ENCODE data around the gene PRKAG3. TPM values are rescaled to one million over a fixed set of nuclear protein-coding genes. Genes with fewer than 3 reads are reported as not detected.

The PRKAG3 gene
- total RNA-seq (not detected in 2 replicates), polyA plus RNA-seq (not detected in 2 replicates), polyA minus RNA-seq (not detected in 2 replicates)
- 0.63 TPM for total RNA-seq (2013)

DNA sequence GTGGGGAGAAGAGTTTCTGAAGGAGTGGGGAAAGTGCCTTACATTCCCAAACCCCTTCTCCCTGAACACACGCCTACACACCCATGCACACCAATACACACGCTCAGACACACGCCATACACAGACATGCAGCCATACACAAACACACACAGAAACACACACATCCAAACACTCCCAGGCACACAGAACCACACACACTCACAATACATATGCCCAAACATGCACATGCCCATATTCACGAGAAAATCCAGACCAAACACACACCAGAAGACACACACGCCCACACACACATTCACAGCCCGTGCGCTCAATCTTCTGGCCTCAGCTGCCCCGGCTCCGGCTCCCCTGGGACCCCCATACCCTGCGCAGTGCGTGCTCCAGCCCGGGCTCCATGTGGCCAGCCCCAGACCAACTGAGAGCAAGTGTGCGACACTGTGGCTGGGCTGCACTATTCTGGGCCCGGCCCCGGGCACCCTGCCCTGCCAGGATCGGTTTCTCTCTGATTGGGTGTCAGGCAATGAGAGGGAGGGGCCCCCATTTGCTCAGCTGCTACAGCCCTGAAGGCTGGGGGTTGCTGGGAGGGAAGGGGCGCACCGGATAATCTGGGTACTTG lies at the start of gene PRKAG3:
Gene PRKAG3 (minus strand): TSS at position 426 of the 613 bp plus-strand sequence.
- H4K20me1 ChIP-seq (ENCODE audit: control insufficient read depth, insufficient read depth, low read length, poor library complexity, severe bottlenecking): no peaks in the 10 kb centered on the region
- no peak within 1 kb of the TSS for H3K27ac Mint-ChIP-seq
- no peaks in the 10 kb centered on the region for H3K9me3 Mint-ChIP-seq (ENCODE audit: insufficient read depth)
- H3K4me3 Mint-ChIP-seq: no peak within 1 kb of the TSS
- CTCF ChIA-PET: no interaction called here
- TF ChIP-seq EZH2 (IDR thresholded peaks at IDR 0.05; ENCODE audit: borderline replicate concordance, insufficient read depth, low read depth, low read length, poor library complexity, severe bottlenecking): no peak
- TF ChIP-seq, protein P1, sequence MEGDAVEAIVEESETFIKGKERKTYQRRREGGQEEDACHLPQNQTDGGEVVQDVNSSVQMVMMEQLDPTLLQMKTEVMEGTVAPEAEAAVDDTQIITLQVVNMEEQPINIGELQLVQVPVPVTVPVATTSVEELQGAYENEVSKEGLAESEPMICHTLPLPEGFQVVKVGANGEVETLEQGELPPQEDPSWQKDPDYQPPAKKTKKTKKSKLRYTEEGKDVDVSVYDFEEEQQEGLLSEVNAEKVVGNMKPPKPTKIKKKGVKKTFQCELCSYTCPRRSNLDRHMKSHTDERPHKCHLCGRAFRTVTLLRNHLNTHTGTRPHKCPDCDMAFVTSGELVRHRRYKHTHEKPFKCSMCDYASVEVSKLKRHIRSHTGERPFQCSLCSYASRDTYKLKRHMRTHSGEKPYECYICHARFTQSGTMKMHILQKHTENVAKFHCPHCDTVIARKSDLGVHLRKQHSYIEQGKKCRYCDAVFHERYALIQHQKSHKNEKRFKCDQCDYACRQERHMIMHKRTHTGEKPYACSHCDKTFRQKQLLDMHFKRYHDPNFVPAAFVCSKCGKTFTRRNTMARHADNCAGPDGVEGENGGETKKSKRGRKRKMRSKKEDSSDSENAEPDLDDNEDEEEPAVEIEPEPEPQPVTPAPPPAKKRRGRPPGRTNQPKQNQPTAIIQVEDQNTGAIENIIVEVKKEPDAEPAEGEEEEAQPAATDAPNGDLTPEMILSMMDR (IDR thresholded peaks at IDR 0.05): no peak
- intact Hi-C loops (cut with micrococcal nuclease): no loop called here
- POLR2A ChIA-PET: no interaction called here
- no peak within 1 kb of the TSS for H3K4me2 ChIP-seq (replicated peaks; ENCODE audit: low read depth, low read length, poor library complexity, severe bottlenecking)
- no peak within 1 kb of the TSS for H2AFZ ChIP-seq (ENCODE audit: insufficient read depth, low read depth, low read length, poor library complexity, severe bottlenecking)
- H3K79me2 ChIP-seq (ENCODE audit: control insufficient read depth, insufficient read depth, low read length): no peaks in the 10 kb centered on the region
- H3K4me1 Mint-ChIP-seq: no peaks in the 10 kb centered on the region
- H3K9ac ChIP-seq (ENCODE audit: low read length): no peak within 1 kb of the TSS
- no peaks in the 10 kb centered on the region for H3K4me1 ChIP-seq (ENCODE audit: control insufficient read depth in 2 of 2, insufficient read depth in 2 of 2, low read length in 2 of 2)
- peaks cover 0 to 27% (median 8%) of the 10 kb centered on the region in 4 experiments for H3K27me3 ChIP-seq (replicated peaks in 1 of 4; ENCODE audit: control extremely low read depth in 1 of 4, control insufficient read depth in 3 of 4, insufficient read depth in 4 of 4, low read length in 3 of 4)
- no peaks in the 10 kb centered on the region for H3K9me3 ChIP-seq (ENCODE audit: control extremely low read depth in 1 of 3, control insufficient read depth in 2 of 3, insufficient read depth in 1 of 3, low read length in 2 of 3)
- H3K27me3 Mint-ChIP-seq: peaks cover 45% of the 10 kb centered on the region
- ATAC-seq (ENCODE audit: low read depth) (no peak), DNase-seq (no peak)
- 90% methylated on average over 13 of the region's 18 CpGs for WGBS (ENCODE audit: insufficient coverage)
- H3K4me3 ChIP-seq (ENCODE audit: control extremely low read depth in 1 of 5, extremely low read depth in 1 of 5, insufficient read depth in 1 of 5, low read depth in 2 of 5, low read length in 4 of 5): no peak within 1 kb of the TSS
- no peak within 1 kb of the TSS for H3K27ac ChIP-seq (ENCODE audit: low read length in 2 of 2)
- no peaks in the 10 kb centered on the region for H3K36me3 ChIP-seq (replicated peaks in 1 of 2; ENCODE audit: control extremely low read depth in 1 of 2, control insufficient read depth in 1 of 2, extremely low read depth in 1 of 2, insufficient read depth in 2 of 2, low read length in 1 of 2)

All from B cell (primary cell).